ENCODE results near the gene CXorf65. TPM values are rescaled to one million over a fixed set of nuclear protein-coding genes. Genes with fewer than 3 reads are reported as not detected.

Gene CXorf65
- under 1 TPM in 1 of 3 donors, not detected in 2; 0.19 TPM for polyA plus RNA-seq

DNA sequence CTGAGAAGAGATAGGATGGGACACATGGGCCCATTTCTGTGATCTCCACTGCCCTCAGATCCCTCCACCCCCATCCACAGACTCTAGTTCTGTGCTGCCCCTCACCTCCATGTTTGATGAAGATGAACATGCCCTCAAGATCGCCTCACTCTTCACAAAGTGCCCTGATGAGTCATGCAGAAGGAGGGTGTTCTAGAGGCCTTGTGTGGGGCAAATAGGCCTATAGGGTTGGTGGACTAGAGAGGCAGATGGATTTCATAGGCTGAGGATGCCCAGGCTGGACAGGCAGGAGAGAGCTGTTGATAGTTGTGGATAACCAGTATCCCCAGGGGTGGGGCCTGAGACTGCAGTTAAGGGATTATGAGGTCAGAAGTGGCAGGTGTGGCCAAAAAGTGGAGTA is at the start of gene CXorf65:
Gene CXorf65, minus strand, starts transcription at position 314 of the 400 bp plus-strand sequence. Its CDS starts 184 bp downstream, at position 130.
- WGBS, 3 donors, result 75 to 89% (median 79%) methylated on average over 1 of the region's 1 CpG
- H3K27ac ChIP-seq (ENCODE audit: low read depth, low read length), result no peak within 1 kb of the TSS

DNA sequence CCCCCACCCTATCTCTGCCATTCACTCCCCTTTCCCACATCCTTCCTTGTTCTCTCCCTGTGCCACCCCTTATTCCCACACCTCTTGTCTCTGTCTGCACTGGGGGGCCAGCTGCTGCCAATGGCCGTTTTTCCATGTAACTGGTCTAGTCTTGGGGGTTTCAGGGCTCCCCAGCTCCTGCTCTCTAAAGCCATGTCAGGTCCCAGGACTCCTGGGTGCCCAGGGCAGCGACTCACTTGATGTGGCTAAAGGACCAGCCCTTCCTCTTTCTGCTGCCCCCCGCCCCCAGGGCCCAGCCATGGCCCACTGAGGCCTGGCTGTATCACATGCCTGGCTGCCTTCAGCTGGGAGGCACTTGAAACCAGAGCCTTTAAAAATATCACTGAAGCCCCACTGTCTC is 48.1 kb upstream of the CXorf65 start:
- 40 to 62% (median 50%) methylated on average over 2 to 3 of the region's 3 CpGs for WGBS, 3 donors
- H3K27ac ChIP-seq (ENCODE audit: low read depth, low read length), result no peak overlapping the region

GRCh38 chrX:71154196-71154595 is 47.7 kb upstream of the CXorf65 start:
- WGBS, 3 donors, result 88 to 96% (median 93%) methylated on average over 6 to 7 of the region's 7 CpGs
- H3K27ac ChIP-seq (ENCODE audit: low read depth, low read length), result no peak overlapping the region

DNA sequence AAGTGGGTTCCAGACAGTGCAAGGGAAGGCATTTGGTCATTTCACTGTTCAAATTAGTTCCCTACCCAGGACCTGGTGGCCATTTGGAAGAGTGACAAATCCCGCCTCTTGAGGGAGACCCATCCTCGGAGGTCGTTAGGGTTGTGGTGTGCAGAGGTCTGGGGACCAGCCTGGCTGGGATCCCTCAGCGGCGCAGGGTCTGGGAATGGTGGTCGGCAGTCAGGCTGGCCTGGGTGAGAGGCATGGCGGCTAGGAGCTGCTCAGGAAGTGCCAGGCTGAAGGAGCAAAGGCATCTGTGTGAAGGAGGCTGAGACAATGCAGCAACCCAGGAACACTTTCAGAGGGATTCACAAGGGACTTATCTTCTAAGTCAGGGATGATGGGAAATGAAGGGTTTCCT is 44.8 kb upstream of the CXorf65 start:
- 65 to 76% (median 69%) methylated on average over 7 of the region's 7 CpGs for whole genome bisulfite sequencing, 3 donors

DNA sequence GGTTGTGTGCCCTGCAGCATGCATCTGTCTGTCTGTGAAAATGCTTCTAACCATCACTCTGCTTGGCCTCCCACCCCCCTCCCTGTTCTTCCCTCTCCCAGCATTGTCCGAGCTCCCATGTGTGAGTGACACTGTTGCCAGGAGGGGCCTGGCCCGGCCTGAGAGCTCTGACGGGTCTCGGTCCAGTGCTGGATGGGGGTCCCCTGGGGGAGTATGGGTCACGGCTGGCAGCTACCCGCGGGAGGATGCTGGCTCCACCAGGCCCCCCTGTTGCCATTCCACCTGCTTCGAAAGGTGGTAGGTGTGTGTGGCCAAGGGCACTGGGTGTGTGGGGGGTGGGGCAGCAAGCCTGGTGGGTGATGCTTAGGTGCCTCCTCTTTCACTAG is 41.7 kb upstream of the CXorf65 start:
- 78 to 86% (median 80%) methylated on average over 8 of the region's 8 CpGs for WGBS, 3 donors
- no peak overlapping the region for H3K27ac ChIP-seq (ENCODE audit: low read depth, low read length)

More for the DNA sequence above, 44.8 kb upstream of the CXorf65 start:
- H3K27ac ChIP-seq (ENCODE audit: low read depth, low read length), result no peak overlapping the region

DNA sequence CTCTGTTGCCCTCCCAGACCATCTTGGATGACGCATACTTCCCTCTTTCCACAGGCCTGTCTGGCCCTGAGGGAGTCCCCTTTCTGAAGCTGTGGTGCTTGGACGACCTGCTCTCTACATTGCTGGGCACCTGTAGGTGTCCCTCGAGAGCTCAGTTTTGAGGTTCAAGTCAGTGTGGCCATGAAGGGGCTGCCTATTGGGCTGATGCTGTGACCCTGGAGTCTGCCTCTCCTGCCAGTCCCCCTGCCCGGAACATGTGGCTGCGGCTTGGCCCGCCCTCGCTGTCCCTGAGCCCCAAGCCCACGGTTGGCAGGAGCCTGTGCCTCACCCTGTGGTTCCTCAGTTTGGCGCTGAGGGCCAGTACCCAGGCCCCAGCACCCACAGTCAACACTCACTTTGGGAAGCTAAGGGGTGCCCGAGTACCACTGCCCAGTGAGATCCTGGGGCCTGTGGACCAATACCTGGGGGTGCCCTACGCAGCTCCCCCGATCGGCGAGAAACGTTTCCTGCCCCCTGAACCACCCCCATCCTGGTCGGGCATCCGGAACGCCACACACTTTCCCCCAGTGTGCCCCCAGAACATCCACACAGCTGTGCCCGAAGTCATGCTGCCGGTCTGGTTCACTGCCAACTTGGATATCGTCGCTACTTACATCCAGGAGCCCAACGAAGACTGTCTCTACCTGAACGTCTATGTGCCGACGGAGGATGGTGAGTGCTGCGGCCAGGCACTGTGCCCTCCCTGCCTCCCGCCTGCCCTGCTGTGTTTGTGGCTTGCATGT is 41.1 kb upstream of the CXorf65 start:
- H3K27ac ChIP-seq (ENCODE audit: low read depth, low read length), result no peak overlapping the region
- WGBS, 3 donors, result 85 to 86% (median 85%) methylated on average over 18 to 28 of the region's 28 CpGs

DNA sequence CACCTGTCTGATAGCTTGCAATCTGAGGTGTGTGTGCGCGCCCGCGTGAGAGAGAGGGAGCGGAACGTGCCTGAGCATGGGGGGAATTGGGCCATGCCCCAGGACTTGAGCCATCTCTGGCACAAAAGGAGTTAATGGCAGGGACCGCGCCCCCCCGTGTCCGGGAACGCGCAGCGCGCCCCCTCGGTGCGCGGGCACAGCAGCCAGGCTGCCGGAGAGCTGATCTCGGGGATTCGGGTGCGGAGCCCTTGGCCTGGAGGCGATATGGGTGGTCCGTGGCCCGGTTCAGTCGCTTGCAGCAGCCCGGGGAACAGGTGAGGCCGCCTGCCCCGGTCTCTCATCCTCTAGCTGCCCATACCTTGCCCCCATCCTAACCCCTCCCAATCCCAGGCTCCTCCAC is 38.1 kb upstream of the CXorf65 start, which contains the start of gene NLGN3:
Gene NLGN3, plus strand, starts transcription at position 191 of the 400 bp plus-strand sequence. CDS start 2,909 bp downstream, outside the sequence.
- H3K27ac ChIP-seq (ENCODE audit: low read depth, low read length), result no peak within 1 kb of the TSS
- WGBS, 3 donors, result 4 to 31% (median 24%) methylated on average over 12 to 28 of the region's 28 CpGs

- 31 to 54% (median 48%) methylated on average over 6 of the region's 6 CpGs for WGBS, 3 donors
- no peak overlapping the region for H3K27ac ChIP-seq (ENCODE audit: low read depth, low read length)
Measured at GRCh38 chrX:71143508-71143907, 37.0 kb upstream of the CXorf65 start.

- 67 to 88% (median 76%) methylated on average over 6 of the region's 6 CpGs for WGBS, 3 donors
- no peak overlapping the region for H3K27ac ChIP-seq (ENCODE audit: low read depth, low read length)
Measured at GRCh38 chrX:71140440-71140839, 33.9 kb upstream of the CXorf65 start.

DNA sequence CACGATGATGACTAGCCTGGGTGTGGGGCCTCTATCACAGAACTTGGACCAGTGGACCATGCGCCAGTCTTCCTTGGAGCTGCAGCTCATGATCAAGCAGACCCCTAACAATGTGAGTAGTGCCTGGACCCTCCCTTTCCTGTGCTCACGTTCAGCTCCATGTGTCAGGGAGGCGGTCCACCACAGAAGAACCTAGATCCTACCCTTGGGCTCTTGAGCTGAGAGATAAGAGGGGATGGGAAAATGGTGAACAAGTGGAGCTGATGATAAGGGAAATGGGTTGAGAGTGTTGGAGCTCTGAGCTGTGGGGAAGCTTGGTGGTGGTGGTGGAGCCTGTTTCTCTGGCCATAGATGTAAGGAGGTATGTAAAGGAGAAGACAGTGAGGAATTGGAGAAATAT is 25.0 kb upstream of the CXorf65 start:
- whole genome bisulfite sequencing, 3 donors, result 76 to 85% (median 78%) methylated on average over 4 of the region's 4 CpGs
- H3K27ac ChIP-seq (ENCODE audit: low read depth, low read length), result no peak overlapping the region

GRCh38 chrX:71128915-71129765 is 22.6 kb upstream of the CXorf65 start:
- H3K27ac ChIP-seq (ENCODE audit: low read depth, low read length), result no peak overlapping the region
- WGBS, 3 donors, result 24 to 37% (median 34%) methylated on average over 16 to 18 of the region's 18 CpGs

DNA sequence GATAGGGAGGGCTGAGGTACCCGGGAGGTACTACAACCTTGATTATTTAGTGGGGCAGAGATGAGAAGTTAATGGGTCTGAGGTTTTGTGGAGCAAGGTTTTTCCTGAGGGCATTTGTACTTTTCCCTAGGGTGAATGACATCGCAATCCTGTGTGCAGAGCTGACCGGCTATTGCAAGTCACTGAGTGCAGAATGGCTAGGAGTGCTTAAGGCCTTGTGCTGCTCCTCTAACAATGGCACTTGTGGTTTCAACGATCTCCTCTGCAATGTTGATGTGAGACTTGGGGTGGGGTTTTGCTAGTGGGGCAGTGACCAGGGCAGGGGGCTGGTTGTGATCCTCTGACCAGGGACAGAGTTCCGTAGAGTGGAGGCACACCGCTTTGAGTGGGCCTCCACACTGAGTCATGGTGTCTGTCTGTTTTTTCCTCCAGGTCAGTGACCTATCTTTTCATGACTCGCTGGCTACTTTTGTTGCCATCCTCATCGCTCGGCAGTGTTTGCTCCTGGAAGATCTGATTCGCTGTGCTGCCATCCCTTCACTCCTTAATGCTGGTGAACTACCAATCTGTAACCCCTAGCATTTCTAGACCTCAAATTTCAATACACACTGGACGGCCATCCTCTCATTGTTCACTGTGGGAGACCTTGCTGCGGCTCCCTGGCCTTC is 21.8 kb upstream of the CXorf65 start:
- WGBS, 3 donors, result 81 to 91% (median 85%) methylated on average over 10 to 12 of the region's 12 CpGs
- H3K27ac ChIP-seq (ENCODE audit: low read depth, low read length), result no peak overlapping the region

DNA sequence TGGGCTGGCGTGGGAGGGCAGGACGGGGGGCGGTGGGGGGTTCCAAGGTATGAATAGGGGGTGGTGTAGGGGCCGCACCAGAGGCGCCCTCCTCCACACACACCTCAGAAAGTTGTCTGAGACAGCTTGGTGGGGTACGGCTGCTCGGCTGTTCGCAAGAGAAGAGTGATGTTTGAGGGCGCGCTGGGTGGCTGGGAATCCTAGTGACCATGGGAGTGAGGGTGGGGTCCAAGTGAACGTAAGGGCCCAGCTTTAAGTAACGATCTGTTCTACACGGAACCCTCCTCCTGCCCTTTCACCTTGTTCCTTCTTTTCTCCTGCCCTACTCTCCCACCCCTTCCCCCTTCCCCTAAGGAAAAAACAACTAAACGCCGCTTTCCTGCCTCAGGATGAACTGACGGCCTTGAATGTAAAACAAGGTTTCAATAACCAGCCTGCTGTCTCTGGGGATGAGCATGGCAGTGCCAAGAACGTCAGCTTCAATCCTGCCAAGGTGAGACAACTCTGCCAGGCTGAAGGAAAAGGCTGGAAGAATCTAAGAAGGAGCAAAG is 12.5 kb upstream of the CXorf65 start:
- H3K27ac ChIP-seq (ENCODE audit: low read depth, low read length), result no peak overlapping the region

GRCh38 chrX:71118032-71118984 is 11.8 kb upstream of the CXorf65 start, which contains the start of gene MED12:
Gene MED12, plus strand, starts transcription at chrX:71118596. Its CDS starts 159 bp downstream, at chrX:71118755.
- H3K27ac ChIP-seq (ENCODE audit: low read depth, low read length), result no peak within 1 kb of the TSS
- 1 to 26% (median 2%) methylated on average over 52 to 56 of the region's 56 CpGs for WGBS, 3 donors

More for the DNA sequence above, 12.5 kb upstream of the CXorf65 start:
- WGBS, 3 donors, result 2 to 34% (median 3%) methylated on average over 12 to 17 of the region's 17 CpGs

- no peak overlapping the region for H3K27ac ChIP-seq (ENCODE audit: low read depth, low read length)
- WGBS, 3 donors, result 66 to 88% (median 85%) methylated on average over 10 of the region's 10 CpGs
Measured at GRCh38 chrX:71117358-71117757, 10.8 kb upstream of the CXorf65 start.

DNA sequence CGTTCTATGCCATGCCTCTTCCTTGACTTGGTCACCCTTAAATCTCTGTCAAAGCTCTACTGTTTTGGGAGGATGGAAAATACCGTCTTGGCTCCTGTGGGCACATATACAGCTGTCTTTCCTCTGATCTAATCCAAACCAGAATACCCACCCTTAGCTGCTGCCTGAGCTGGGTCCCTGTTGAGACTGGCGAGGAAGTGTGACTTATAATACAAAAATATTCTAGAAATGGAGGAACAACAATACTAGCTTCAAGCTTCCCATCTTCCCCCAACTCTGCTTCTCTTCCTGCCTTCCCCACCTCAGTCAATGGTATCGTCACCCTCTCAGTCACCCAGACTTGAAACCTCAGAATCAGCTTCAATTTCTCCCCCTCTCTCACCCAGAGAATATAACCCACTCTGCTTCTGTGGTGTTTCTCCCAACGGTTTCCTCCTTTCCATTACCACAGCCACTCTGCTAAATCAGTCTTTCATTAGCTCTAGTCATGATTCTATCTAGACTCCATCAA is 5.4 kb upstream of the CXorf65 start:
- H3K27ac ChIP-seq (ENCODE audit: low read depth, low read length), result no peak overlapping the region
- WGBS, 3 donors, result 49 to 63% (median 50%) methylated on average over 5 of the region's 5 CpGs
